Stimulated activated CD4-positive, alpha-beta T cell treated with anti-CD3 and anti-CD28 coated beads, Interleukin-1b, Interleukin-23, amount 100 ng/mL, for 24 hours (primary cell): Measurements from ENCODE around the gene SEZ6.

Experiments
- DNase-seq, 4 experiments: peaks; one replicate each; pipeline ENCODE4 v3.0.0-alpha.2; 2020; ENCODE audit warnings: low read depth in 4 of 4, low spot score in 1 of 4

Gene SEZ6

DNA sequence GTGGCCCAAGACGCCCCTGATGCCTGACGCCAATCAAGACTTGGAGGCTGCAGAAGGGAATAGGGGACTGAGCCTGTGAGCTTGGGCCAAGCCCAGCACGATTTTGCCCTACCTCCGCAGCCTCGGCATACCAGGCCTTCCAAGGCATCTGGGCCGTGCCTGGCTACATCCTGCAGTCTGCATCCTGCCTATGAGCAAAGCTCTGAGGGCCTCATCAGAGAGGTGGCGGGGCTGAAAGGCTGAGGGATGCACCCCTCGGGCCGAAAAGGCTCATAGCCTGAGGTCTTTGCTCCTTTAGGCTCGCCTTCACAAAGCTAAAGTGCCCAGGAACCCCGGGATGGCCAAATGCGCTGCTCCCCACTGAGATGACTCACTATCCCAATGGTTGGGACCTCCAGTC lies 2.5 kb downstream of the SEZ6 start:
- DNase-seq: no peak

DNA sequence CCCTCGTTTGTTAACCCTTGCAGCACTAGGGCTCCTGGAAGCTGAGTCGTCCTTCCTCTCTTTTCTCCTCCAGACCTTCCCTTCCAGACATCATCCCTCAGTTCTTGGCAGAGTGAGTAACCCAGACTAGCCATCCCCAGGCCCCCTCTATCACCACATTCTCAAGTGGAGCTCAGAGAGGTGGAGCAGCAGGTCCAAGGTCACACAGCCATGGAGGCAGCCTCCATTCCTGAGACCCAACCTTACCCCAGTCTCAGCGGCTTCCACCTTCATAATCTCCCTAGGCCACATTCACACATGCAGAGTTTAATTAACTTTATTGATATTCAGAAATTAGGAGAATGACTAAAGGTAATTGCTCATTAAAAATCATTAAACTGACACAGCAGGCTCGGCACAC lies 3.0 kb downstream of the SEZ6 start:
- DNase-seq: no peak

DNA sequence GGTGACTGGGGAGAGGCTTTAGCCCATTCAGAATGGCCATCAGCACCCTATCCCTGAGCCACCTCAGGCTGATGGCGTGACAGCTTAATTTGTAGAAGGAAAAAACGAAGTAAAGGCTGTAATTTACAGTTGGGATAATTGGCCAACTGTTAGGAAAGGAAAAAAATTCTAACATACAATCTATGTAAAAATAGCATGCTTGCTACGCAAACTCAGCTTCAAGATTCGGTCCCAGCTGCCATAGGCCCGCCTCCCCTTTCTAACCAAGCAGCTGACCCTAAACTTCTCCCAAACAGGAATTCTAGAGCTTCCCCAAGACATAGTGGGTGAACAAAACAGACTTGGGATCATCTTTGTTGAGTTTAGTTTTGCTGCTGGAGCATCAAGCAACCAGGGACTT lies 4.9 kb downstream of the SEZ6 start:
- DNase-seq: no peak

DNA sequence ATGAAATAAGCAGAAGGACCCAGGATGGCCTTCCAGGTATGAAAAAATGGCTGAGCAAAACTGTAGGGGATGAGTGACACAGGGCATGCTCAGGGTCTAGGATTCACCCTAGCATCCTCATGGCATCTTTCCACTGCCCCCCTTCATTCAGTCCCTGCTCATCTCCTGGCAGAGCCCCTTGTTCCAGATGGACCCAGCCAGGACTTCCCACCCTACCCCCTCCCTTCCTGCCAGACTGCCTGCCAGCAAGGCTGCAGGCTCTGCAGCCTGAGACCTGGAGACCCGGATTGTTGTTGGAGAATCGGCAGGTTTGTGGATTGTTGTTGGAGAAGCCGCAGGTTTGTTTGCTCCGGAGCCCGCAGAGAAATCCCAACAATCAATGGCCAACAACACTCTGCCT lies 6.6 kb downstream of the SEZ6 start:
- no peak for DNase-seq

DNA sequence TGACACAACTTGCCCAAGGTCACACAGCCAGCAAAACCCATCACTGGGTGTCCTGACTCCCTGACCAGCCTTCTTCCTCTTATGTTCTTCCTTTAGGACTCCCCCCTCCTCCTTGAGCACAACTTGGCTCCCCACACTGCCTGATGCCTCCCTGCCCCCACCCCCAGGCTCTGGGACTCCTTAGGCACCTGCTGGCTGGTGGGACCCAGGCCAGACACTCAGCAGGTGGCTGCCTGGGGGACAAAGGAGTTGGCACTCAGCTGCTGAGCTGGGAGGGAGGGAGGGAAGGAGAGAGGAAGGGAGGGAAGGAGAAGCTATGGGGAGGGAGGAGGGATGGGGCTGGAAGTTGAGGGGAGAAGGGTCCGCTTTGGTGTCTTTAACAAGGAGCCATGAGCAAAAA lies 8.0 kb downstream of the SEZ6 start:
- DNase-seq: no peak

DNA sequence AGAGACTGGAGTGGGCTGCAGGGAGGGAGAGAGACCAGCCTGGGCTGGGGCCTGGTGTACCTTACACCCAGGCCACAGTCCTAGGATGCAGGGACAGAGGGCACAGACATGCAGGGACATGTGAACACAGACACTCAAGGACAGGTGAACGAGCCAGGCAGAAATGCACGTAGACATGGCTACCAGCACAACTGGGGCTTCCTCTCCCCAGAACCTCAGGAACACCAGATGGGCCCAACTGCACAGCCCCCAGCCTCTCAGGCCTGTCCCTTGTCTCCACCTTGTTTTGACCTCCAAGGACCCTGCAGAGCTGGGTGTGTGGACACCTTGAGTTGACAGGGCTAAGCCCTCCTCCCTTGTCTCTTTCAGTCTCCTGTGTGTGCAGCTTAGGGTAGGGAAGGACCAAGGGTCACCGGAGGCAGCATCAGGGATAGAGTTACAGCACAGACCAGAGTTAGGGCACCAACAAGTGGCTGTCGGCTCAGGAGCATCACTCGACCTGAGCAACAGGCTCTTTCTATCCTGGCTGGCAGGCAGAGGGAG lies 9.2 kb downstream of the SEZ6 start:
- DNase-seq: no peak

DNA sequence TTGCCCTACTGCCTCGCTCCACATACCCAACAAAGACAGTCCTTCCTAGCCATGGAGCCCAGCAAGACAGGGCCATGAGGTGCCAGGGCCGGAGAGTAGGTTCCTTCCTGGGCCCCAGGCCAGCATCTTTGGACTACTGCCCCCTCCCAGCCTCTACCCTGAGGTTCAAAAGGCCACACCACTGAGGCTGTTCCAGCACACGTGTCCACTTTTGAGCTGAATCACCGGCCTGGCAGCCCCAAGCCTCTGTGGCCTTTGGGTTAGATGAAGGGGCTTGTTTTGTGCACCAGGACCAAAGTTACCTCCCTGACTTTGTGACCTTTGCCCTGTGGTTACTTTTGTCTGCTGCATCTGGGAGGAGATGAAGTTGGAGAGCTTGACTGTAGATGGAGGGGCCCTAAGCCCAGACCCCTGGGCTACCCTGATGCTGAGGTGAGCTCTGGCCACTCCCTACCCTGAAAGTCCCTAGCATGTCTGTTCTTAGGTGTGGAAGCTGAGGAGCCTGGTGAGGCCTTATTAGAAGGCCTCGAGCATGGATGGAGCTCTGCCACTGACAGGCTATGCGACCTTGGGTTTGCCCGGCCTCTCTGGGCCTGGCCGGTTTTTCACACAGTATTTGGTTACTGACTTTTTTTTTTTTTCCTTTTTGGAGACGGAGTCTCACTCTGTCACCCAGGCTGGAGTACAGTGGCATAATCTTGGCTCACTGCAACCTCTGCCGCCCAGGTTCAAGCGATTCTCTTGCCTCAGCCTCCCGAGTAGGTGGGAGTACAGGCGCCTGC lies 12.0 kb downstream of the SEZ6 start:
- DNase-seq: no peak

DNA sequence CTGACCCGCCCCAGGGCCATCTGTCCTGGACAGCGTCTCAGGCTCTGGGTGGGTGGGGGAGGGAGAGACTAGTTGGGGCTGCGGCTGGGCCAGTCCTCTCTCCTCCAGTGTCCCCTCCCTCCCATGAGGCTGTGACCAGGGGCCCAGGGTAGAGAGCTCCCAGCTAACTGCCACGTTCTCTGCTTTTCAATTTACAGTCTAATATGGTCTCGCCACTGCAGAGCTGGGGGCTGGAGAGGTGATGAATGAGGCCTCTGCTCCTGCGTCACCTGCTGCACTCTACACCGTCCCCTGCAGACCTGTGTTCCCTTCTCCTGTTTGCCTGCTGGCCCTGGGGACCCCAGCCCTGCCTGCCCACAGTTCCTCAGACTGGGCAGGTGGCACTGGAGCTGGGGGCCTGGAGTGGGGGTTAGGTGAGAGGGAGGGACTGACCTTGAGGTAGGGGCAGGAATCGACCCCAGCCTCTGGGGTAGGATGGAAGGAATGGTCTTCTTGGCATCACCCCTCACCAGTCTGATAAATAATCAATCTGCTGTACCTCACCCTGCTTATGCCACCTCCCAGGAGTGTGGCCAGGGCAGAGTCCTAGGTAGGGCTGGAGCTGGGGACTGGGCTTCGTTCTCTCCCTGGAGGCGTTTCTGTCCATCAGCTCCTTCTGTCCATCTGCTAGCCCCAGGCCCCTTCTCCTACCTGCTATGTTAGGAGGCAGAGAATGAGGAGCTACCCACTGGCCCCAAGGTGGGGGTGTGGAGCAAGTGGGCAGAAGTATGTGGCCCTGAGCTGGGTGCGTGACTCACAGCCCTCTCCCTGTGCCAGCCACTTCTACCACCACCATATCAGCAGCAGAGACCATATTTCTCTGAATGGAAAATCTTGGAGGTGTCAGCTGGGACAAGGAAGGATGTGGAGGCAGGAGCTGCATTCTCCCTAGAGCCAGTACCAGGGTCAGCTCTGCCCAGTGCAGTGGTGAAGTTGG lies 12.9 kb downstream of the SEZ6 start:
- DNase-seq: no peak

DNA sequence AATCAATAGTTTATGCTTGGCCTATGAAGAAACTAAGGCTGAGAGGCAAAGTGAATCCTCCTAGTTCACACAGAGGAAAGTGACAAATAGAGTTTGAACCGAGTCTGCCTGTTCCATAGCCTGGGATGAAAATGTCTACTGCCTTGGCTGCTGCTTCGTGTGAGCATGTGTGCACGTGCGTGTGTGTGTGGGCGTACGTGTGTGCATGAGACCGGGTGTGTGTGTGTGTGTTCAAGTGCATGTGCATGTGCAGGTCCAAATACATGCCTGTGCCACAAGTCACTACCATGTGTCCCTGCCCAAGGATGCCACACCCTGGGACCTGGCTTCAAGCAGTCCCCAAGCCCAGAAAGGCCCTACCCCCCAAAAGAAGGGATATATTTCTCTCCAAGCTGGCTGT lies 13.6 kb downstream of the SEZ6 start:
- no peak for DNase-seq

DNA sequence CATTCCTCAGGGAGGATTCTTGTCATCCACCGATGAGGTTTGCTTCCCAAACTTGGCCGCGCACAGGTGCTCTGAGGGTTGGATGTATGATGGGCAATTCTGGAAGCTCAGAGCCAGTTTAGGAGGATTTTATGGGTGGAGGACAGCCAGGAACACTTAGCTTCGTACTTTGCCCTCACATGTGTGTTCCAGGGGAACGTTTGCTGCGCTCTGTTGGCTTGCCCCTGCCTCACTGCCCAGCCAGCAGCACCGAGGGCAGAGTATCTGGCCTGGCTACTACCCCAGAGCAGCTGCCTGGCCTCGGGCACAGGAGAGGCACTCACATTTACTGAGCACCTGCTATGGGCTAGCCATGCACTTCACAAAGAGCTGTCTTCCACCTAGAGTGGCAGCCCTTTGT lies 14.1 kb downstream of the SEZ6 start:
- DNase-seq: no peak

DNA sequence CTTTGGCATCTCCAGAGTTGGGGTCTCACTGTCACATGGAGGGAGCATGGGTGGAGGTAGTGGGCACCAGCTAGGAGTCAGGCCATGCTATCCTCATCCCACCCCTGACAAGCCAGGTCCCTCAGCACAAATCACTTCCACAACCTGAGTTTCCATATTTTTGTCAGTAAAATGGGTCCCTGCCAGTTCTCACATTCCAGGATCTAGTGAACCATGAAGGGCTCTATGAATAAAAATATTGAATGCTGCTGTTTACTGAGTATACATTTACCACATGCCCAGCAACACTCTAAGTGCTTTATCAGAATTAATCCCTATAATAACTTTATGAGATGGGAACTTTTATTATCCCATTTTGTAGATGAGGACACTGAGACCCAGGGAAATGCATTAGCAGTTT lies 16.8 kb downstream of the SEZ6 start:
- no peak for DNase-seq

DNA sequence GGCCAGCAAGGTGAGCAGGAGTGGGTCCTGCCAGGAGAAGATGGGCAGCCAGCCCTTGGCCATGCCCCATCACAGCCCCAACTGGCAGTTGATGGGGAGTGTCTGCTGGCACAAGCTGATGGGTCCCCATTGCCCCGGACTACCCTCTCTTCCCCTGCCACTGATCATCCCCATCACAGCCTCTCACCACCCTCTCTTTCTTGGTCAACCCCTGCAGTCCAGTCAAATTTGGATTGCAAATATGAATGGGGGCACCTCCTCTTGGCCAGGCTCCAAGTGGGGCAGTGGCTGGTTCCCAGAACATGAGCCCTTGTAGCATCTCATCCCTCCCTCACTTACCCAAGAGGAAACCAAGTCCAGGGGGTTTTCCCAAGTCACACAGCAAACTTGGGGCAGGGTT lies 17.4 kb downstream of the SEZ6 start:
- DNase-seq: no peak

DNA sequence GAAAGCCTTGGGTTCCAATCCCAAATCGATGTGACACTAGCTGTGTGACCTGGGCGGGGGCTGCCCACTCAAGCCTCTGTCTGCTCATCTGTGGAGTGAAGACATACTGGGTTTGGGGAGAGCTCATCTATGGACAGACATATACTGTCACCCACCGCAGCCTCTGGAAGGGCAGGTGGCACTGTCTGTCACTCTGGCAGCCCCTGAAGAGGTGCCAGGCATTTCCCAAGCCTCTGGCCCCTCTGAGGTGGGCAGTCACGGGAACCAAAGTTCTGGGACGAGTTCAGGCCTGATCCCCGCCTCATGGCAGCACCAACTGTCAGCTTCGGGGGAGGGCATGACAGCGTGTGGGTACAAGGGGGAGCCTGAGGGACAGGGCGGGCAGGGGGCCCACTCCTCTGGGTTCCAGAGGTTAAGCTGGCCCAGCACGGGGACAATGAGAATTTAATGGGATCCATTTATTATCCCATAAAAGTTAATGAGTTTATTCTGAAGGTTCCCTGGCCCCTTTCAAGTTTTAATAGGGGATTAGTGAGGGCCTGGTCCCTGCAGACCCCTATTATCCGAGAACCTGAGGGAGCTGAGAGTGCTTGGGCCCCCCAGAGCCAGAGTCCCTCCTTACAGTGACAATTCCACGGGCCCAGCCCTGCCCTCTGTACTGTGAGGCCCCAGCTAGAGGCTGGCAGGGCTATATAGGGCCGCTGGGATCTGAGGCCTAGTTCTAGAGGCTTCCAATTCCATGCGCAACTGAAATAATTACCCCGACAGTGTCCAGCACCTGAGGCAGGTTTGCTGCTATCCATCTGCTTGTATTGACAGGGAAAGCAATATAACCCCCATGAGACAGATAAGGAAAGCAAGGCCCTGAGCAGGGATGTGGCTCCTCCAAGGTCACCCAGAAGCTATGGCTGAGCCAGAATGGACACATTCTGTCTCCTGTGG lies 18.8 kb downstream of the SEZ6 start:
- no peak for DNase-seq

DNA sequence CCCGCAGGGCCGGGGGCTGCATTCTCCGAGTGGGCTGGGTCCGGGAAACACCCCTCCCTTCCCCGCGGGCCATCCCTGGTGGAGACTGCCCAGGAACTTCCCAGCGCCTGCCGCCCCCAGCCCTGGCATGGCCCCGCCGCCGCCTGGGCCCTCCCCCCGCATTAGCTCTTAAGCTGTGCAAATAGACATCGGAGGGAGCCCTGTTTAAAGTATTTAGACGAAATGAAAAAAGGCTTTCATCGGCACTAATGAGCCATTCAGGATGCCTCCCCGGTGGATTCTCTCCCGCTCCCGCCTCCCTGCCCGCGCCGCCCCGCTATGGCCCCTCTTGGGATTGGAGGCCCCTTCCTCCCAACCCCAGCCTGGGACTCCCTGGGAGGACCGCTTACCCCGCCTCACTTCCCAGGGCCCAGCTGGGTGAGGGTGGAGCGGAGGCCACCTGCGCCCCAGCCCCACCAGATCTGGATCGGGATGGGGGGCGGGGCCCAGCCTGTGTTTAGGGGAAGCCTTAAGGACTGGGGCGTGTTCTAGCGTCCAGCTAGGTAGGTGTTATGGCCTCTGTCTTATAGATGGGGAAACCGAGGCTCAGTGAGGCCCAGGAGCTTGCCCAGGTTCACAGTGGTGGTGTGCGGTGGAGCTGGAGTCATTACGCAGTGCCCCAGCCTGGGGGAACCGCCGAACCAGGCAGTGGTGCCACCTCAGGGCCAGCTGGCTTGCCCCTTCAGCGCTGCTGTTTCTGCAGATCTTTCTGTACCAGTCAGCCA lies 19.7 kb downstream of the SEZ6 start:
- no peak for DNase-seq

DNA sequence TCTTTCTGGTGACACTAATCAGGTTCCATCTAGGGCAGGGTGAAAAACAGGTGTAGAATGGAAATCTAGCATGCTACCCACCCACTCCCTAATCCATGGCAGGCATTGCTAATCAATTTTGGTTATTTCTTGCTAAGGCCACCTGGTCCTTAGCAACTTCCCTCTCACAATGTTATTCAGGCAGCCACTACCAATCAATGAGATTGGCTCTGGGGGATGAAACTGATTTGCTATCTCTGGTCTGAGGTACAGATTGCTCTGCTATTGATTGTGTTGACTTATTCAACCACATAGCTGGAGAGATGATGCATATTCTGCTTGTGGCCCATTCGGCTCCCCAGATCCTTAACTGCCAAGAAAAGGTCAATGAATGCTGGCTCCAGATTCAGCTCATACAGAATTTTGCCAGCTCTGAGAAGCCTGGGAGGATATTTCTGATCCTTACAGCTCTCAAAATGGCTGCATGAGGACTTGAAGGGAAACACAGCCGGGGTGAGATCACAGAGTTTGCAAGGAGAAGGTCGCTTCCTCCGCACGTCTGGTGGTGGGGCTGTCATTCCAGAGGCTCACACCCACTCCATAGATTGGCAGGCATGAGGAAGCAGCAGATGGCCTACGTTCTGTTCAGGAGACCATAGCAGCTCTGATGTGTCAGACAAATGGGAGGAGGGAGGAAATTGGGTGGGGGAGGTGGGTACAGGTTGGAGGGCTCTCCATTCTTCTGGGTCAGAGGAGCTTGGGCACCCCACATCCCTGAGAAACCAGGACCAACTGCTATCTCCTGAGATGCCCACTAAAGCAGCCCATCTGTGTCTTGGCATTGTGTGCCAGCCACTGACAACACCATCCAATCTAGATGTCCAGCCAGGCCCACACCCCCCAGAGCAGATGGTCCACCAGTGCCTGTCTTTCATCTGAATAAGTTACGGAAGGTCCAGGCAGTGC lies 22.3 kb downstream of the SEZ6 start:
- no peak for DNase-seq

DNA sequence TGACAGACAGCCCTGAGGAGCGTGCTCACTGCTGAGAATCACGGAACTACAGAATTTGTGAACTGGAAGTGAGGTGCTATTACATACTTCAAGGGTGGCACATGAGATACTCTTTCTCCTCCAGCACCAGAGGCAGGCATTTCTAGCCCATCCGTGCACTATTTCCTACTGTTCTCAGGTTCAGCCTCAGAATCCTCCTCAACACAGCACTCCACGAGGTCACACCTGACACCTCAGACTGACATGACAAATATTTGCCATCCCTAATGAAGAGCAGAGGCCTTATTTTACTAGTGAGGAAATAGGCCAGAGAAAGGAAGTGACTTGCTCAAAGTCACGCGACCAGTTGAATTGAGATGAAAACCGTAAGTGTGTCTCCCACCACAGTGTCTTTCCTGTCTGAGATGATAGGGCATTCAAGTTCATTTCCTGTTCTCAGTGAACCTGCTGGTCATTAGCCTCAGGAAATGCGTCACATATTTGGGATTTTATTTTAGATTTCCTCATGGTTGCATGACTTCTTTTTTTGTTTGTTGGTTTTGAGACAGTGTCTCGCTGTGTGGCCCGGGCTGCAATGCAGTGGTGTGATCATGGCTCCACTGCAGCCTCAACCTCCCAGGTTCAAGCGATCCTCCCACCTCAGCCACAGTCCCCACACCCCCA lies 23.6 kb downstream of the SEZ6 start:
- peak in 2 of 4 experiments; percentile 8 to 13 for DNase-seq

DNA sequence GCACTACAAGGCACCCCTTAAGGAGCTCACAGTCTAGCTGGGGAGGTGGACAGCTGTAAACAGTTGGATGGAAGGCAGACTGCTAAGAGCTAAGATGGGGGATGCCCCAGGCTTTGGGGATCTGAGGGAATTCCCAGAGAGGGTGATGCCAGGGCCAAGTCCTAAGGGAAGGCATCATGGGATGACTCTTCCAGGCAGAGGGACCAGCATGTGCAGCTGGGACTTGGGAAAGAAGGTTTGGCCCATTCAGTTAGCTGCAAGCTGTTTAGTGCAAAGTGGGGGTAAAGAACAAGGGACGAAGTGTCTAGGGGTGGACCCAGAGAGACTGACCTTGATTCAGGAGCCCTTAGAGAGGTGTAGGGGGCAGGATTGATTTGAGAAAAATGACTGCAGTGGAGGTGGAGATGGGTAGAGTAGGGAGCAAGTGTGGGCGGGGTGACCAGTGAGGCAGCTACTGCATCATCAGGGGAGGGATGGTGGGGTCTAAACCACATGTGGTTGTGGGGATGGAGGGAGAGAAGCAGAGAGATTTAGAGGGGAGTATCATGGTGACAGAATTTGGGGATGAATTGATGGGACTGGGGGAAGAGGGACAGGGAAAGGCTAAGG lies 27.4 kb downstream of the SEZ6 start:
- no peak for DNase-seq
